ENCODE results near the gene GJB2.

Gene GJB2

DNA sequence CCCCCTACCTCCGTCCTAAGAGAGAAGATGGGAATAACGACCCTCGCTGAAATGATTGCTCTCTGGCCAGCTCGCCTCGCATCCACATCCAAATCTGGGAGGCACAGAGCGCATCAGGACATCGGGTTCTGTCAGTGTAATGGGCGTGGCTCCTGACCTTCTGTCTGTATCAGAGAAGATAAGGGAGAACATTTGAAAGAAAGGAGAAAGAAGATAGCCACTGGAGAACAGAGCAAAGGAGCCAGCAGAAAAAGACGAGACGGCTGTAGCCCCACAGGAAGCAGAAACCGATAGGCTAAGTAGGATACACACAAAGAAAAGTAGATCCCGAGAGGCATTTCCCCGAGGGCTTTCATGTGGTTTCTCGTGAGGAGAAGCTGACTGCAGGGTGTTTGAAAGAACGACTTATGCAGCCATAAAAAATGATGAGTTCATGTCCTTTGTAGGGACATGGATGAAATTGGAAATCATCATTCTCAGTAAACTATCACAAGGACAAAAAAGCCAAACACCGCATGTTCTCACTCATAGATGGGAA, 14.0 kb upstream of the GJB2 start:
- no peak for TF ChIP-seq CTCF (IDR thresholded peaks at IDR 0.05; ENCODE audit: borderline replicate concordance, insufficient read depth, low read depth, low read length)
- H3K4me3 ChIP-seq (ENCODE audit: low read depth, low read length) = no peak overlapping the region

- no peak for TF ChIP-seq CTCF (IDR thresholded peaks at IDR 0.05; ENCODE audit: borderline replicate concordance, insufficient read depth, low read depth, low read length)
- H3K4me3 ChIP-seq (ENCODE audit: low read depth, low read length) = no peak overlapping the region
Observed at GRCh38 chr13:20206065-20206697, 13.4 kb upstream of the GJB2 start.

DNA sequence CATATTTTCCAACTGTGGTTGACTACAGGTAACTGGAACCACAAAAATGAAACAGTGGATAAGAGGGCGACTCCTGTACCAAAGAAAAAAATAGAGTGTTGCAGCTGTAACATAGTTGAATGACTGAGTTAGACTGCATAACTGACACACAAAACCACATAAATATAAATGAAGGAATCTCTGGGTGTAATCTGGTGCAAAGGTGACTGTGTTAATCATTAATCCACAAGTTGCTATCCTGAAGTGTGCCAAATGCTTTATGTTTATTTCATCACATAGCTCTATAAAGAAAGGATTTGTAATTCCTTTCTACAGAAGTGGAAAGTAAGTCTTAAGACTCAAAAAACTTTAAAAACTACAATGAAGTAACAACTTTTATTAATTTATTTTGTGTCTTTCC, 6.0 kb upstream of the GJB2 start:
- H3K4me3 ChIP-seq (ENCODE audit: low read depth, low read length) = no peak overlapping the region

DNA sequence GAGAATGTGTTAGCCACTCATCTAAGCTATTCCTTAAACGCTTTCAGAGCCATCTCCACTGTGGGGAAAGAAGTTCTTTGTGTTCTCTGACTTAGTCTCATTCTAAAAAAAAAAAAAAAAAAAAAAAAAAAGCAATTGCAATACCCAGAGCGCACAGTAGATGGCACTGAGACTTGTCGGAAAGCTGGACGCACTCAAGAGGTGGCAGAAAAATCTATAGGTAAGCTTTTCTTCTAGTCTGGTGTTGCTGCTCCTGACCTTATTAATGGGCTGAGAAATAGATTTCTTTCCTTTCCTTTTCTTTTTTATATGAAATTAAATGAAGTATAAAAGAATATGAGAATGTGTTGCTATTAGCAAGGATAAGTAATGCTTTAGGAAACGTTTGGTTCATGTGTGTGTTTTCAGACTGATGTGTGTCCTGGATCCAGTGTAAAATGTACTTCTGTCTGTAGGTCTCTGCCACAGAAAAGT, 4.7 kb upstream of the GJB2 start:
- H3K4me3 ChIP-seq (ENCODE audit: low read depth, low read length) = no peak overlapping the region
- peak; percentile 52 for TF ChIP-seq CTCF (IDR thresholded peaks at IDR 0.05; ENCODE audit: borderline replicate concordance, insufficient read depth, low read depth, low read length)

More for the DNA sequence above, 6.0 kb upstream of the GJB2 start:
- no peak for TF ChIP-seq CTCF (IDR thresholded peaks at IDR 0.05; ENCODE audit: borderline replicate concordance, insufficient read depth, low read depth, low read length)

- no peak for TF ChIP-seq CTCF (IDR thresholded peaks at IDR 0.05; ENCODE audit: borderline replicate concordance, insufficient read depth, low read depth, low read length)
- H3K4me3 ChIP-seq (ENCODE audit: low read depth, low read length) = no peak overlapping the region
Observed at GRCh38 chr13:20195801-20196200, 3.1 kb upstream of the GJB2 start.

DNA sequence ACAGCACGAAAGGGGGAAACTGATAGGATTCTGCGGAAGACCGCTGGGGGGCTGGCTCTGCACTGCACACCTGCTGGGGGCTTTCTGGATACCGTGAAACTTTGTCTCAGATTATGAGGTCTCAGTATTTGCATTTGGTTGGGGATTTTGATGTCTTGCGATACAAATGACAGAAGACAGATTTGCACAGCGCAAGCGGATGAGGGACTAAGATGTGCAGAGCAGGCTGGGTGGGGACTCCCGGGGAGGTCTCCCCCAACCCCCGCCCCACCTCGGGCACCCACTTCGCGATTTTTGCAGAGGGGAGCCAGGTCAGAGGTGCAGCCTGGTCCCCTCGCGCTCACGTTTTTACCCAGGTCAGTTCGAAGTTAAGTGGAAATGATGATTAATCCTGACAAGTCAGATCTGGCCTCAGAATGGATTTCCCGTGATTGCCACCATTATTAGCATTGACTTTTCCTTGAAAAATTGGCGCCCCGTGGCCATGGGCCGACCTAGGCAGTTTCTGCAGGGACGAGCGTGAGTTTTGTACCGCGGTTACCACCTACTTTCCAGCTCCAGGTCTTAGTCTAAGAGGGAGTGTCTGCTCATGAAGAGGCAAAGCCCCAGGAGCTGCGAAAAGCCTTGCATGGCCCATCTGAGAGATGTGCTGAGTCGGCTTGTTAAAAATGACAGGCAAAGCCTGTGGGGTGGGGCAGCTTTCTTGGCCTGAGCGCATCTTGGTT, 1.3 kb upstream of the GJB2 start:
- peak overlapping the region; percentile 6 for H3K4me3 ChIP-seq (ENCODE audit: low read depth, low read length)
- TF ChIP-seq CTCF (IDR thresholded peaks at IDR 0.05; ENCODE audit: borderline replicate concordance, insufficient read depth, low read depth, low read length) = no peak
